ENCODE measurements around the gene CASP4.

GRCh38 chr11:104895634-104896033 is 72.7 kb downstream of the CASP4 start:
- TF ChIP-seq POLR2A (IDR thresholded peaks at IDR 0.05; ENCODE audit: low read length) (no peak), GATA1 (IDR thresholded peaks at IDR 0.05; ENCODE audit: low read depth, low read length) (no peak)
